Trophoblast cell (in vitro differentiated cells and primary cell): Measurements from ENCODE around the gene SLC25A38.

Experiments
- DNase-seq, 2 donors: peaks; one replicate each; pipeline ENCODE4 v3.0.0-alpha.2; 2016
- H2AFZ ChIP-seq: 2 replicates; pipeline ENCODE4 v1.6.1; 2013; ENCODE audit warnings: low read length, moderate library complexity, mild to moderate bottlenecking; ENCODE audit not compliant: insufficient read depth, poor library complexity
- H2AK5ac ChIP-seq: 2 replicates; pipeline ENCODE4 v1.6.1; 2013; ENCODE audit warnings: mild to moderate bottlenecking, low read length
- H2BK120ac ChIP-seq: 2 replicates; pipeline ENCODE4 v1.6.1; 2013; ENCODE audit warnings: low read length, mild to moderate bottlenecking, moderate library complexity; ENCODE audit not compliant: insufficient read depth, poor library complexity
- H2BK12ac ChIP-seq: 2 replicates; pipeline ENCODE4 v1.6.1; 2013; ENCODE audit warnings: mild to moderate bottlenecking, low read length, moderate library complexity
- H2BK5ac ChIP-seq: 2 replicates; pipeline ENCODE4 v1.6.1; 2013; ENCODE audit warnings: low read length, low read depth, moderate library complexity, mild to moderate bottlenecking; ENCODE audit not compliant: poor library complexity
- H3K14ac ChIP-seq: 2 replicates; pipeline ENCODE4 v1.6.1; 2013; ENCODE audit warnings: mild to moderate bottlenecking, low read length
- H3K18ac ChIP-seq: 2 replicates; pipeline ENCODE4 v1.6.1; 2013; ENCODE audit warnings: mild to moderate bottlenecking, low read length
- H3K23ac ChIP-seq: 2 replicates; pipeline ENCODE4 v1.6.1; 2013; ENCODE audit warnings: low read length
- H3K27ac ChIP-seq: 2 replicates; pipeline ENCODE4 v1.5.1; 2013; ENCODE audit warnings: low read depth, mild to moderate bottlenecking, inconsistent platforms, low read length, moderate library complexity
- H3K27me3 ChIP-seq: 2 replicates; pipeline ENCODE4 v1.6.1; 2013; ENCODE audit warnings: inconsistent platforms, mild to moderate bottlenecking, low read length, moderate library complexity; ENCODE audit not compliant: insufficient read depth
- H3K36me3 ChIP-seq, 2 experiments: 1 replicate in 1 of 2; 2 replicates in 1 of 2; pipeline ENCODE4 v1.6.1; 2013; ENCODE audit warnings: low read length in 2 of 2, mild to moderate bottlenecking in 2 of 2, moderate library complexity in 1 of 2; ENCODE audit not compliant: insufficient read depth in 2 of 2, control insufficient read depth in 1 of 2
- H3K4ac ChIP-seq: 2 replicates; pipeline ENCODE4 v1.6.1; 2013; ENCODE audit warnings: low read depth, mild to moderate bottlenecking, low read length, moderate library complexity
- H3K4me1 ChIP-seq, 2 experiments: 1 replicate in 1 of 2; 2 replicates in 1 of 2; pipeline ENCODE4 v1.6.1; 2013; ENCODE audit warnings: low read length in 2 of 2, mild to moderate bottlenecking in 2 of 2, moderate library complexity in 1 of 2; ENCODE audit not compliant: insufficient read depth in 2 of 2, control insufficient read depth in 1 of 2
- H3K4me2 ChIP-seq: 2 replicates; pipeline ENCODE4 v1.6.1; 2013; ENCODE audit warnings: inconsistent platforms, mild to moderate bottlenecking, low read length, moderate library complexity
- H3K4me3 ChIP-seq: 2 replicates; pipeline ENCODE4 v1.5.1; 2013; ENCODE audit warnings: mild to moderate bottlenecking, low read depth, low read length, inconsistent platforms
- H3K79me1 ChIP-seq: one replicate; pipeline ENCODE4 v1.6.1; 2013; ENCODE audit warnings: low read length
- H3K79me2 ChIP-seq: 2 replicates; pipeline ENCODE4 v1.6.1; 2013; ENCODE audit warnings: low read length, mild to moderate bottlenecking; ENCODE audit not compliant: control insufficient read depth, insufficient read depth, poor library complexity
- H3K9ac ChIP-seq: 2 replicates; pipeline ENCODE4 v1.6.1; 2013; ENCODE audit warnings: mild to moderate bottlenecking, low read length
- H3K9me3 ChIP-seq: 2 replicates; pipeline ENCODE4 v1.6.1; 2013; ENCODE audit warnings: low read depth, mild to moderate bottlenecking, control low read depth, inconsistent platforms, low read length; ENCODE audit not compliant: insufficient read depth
- H4K12ac ChIP-seq: 2 replicates; pipeline ENCODE4 v1.6.1; 2013; ENCODE audit warnings: low read depth, mild to moderate bottlenecking, low read length, moderate library complexity
- H4K8ac ChIP-seq: 2 replicates; pipeline ENCODE4 v1.6.1; 2013; ENCODE audit warnings: low read depth, mild to moderate bottlenecking, low read length, moderate library complexity
- H4K91ac ChIP-seq: one replicate; pipeline ENCODE4 v1.6.1; 2013; ENCODE audit warnings: low read depth, mild to moderate bottlenecking, low read length, moderate library complexity
- WGBS: extraction: QIAGEN DNeasy Blood & Tissue Kit; methylation state at CpG from one replicate; pipeline ENCODE4 v1.1.7; 2013; ENCODE audit warnings: missing lambda C conversion rate; ENCODE audit not compliant: insufficient read length, insufficient coverage; ENCODE audit errors: extremely low coverage; 5-methylcytosine and 5-hydroxymethylcytosine counted together

SLC25A38 gene

DNA sequence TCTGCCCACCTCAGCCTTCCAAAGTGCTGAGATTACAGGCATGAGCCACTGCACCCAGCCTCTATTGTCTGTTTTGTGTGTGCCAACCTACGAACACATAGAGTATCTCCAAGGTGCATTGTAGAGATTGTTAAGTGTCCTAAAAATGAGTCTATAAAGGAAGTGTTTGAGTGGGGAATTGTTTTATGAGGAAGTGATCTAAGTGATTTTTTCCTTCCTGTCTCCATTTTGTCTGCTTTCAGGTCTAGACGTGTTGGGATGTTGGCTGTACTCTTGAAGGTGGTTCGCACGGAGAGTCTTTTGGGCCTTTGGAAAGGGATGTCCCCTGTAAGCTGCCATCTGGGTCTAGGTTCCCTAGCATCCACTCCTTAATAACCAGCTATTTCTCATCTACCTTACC lies 7.0 kb downstream of the SLC25A38 start:
- H2BK12ac ChIP-seq = no peak overlapping the region
- H3K79me2 ChIP-seq = peaks cover 20% of the 10 kb centered on the region
- DNase-seq = no peak
- H2BK5ac ChIP-seq = no peak overlapping the region
- H3K27ac ChIP-seq = no peak overlapping the region
- H3K14ac ChIP-seq = no peak overlapping the region
- peaks cover 12 to 30% of the 10 kb centered on the region in 2 experiments for H3K36me3 ChIP-seq
- H3K4me2 ChIP-seq = no peak overlapping the region
- H3K4ac ChIP-seq = no peak overlapping the region
- H3K4me3 ChIP-seq = no peak overlapping the region
- H4K12ac ChIP-seq = no peak overlapping the region
- no peaks in the 10 kb centered on the region for H3K79me1 ChIP-seq
- no peak overlapping the region for H2AK5ac ChIP-seq
- no peak overlapping the region for H3K23ac ChIP-seq
- H3K27me3 ChIP-seq = no peaks in the 10 kb centered on the region
- H4K91ac ChIP-seq = no peak overlapping the region
- H3K9ac ChIP-seq = no peak overlapping the region
- no CpG with 5 or more reads among the region's 4 CpGs for WGBS
- no peak overlapping the region for H3K18ac ChIP-seq
- H3K4me1 ChIP-seq = peaks cover 0 to 5% of the 10 kb centered on the region in 2 experiments
- no peak overlapping the region for H4K8ac ChIP-seq
- no peak overlapping the region for H2BK120ac ChIP-seq
- no peaks in the 10 kb centered on the region for H3K9me3 ChIP-seq
- no peak overlapping the region for H2AFZ ChIP-seq

DNA sequence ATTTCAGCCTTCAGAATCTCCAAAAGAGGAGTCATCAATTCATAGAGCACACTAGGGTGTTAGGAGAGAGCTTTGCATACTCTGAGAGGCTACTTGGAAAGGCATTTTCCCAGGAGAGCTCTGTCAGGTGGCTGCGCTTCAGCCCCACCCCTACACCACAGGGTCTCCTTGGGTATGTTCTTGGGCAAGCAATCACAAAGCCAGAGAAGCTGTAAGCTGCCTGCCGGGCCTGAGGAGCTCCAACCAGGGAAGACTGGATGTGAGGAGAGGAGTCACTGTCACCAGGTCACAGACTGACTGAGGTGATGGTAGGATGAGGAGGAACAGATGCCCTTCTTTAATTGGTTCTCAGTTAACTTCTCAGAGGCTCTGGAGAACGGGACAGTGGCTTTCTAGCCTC lies 13.5 kb downstream of the SLC25A38 start:
- no peak overlapping the region for H4K12ac ChIP-seq
- no peak overlapping the region for H3K4ac ChIP-seq
- no peak overlapping the region for H3K14ac ChIP-seq
- H2BK120ac ChIP-seq = no peak overlapping the region
- H3K4me2 ChIP-seq = no peak overlapping the region
- no peak overlapping the region for H2AK5ac ChIP-seq
- no peak overlapping the region for H3K9ac ChIP-seq
- no peak overlapping the region for H2AFZ ChIP-seq
- WGBS = no CpG with 5 or more reads among the region's 3 CpGs
- H2BK12ac ChIP-seq = no peak overlapping the region
- no peaks in the 10 kb centered on the region for H3K79me2 ChIP-seq
- no peaks in the 10 kb centered on the region for H3K9me3 ChIP-seq
- no peaks in the 10 kb centered on the region for H3K79me1 ChIP-seq
- no peak overlapping the region for H3K18ac ChIP-seq
- no peak overlapping the region for H3K23ac ChIP-seq
- H4K91ac ChIP-seq = no peak overlapping the region
- no peaks in the 10 kb centered on the region for H3K4me1 ChIP-seq
- H4K8ac ChIP-seq = no peak overlapping the region
- H3K27ac ChIP-seq = no peak overlapping the region
- no peak overlapping the region for H2BK5ac ChIP-seq
- H3K36me3 ChIP-seq = peaks cover 19 to 33% of the 10 kb centered on the region in 2 experiments
- H3K4me3 ChIP-seq = no peak overlapping the region
- no peak for DNase-seq
- no peaks in the 10 kb centered on the region for H3K27me3 ChIP-seq

DNA sequence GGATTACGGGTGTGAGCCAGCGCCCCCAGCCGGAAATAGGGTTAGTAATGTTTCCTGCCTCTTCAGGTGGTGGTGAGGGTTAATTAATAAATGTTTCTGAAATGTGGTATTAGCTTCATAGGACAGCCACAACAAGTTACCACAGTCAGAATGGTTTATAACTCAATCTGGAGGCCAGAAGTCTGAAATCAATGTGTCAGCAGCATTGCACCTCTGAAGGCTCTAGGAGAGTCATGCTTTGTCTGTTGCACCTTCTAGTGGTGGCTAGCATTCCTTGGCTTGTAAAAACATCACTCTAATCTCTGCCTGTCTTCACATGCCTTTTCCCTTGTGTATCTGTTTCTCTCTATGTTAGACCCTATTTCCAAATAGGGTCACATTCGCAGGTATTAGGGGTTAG lies 15.5 kb downstream of the SLC25A38 start:
- no peak overlapping the region for H3K14ac ChIP-seq
- H2AFZ ChIP-seq = no peak overlapping the region
- H3K27ac ChIP-seq = no peak overlapping the region
- H3K23ac ChIP-seq = no peak overlapping the region
- WGBS = no CpG with 5 or more reads among the region's 4 CpGs
- no peak overlapping the region for H3K9ac ChIP-seq
- no peak overlapping the region for H3K4ac ChIP-seq
- H3K36me3 ChIP-seq = peaks cover 14 to 19% of the 10 kb centered on the region in 2 experiments
- H3K27me3 ChIP-seq = no peaks in the 10 kb centered on the region
- H4K12ac ChIP-seq = no peak overlapping the region
- no peak overlapping the region for H3K4me2 ChIP-seq
- H4K8ac ChIP-seq = no peak overlapping the region
- H2BK5ac ChIP-seq = no peak overlapping the region
- H3K9me3 ChIP-seq = no peaks in the 10 kb centered on the region
- no peak overlapping the region for H4K91ac ChIP-seq
- no peak overlapping the region for H2AK5ac ChIP-seq
- no peak overlapping the region for H3K4me3 ChIP-seq
- H3K4me1 ChIP-seq = no peaks in the 10 kb centered on the region
- H3K18ac ChIP-seq = no peak overlapping the region
- no peaks in the 10 kb centered on the region for H3K79me2 ChIP-seq
- no peaks in the 10 kb centered on the region for H3K79me1 ChIP-seq
- H2BK120ac ChIP-seq = no peak overlapping the region
- no peak for DNase-seq
- H2BK12ac ChIP-seq = no peak overlapping the region

DNA sequence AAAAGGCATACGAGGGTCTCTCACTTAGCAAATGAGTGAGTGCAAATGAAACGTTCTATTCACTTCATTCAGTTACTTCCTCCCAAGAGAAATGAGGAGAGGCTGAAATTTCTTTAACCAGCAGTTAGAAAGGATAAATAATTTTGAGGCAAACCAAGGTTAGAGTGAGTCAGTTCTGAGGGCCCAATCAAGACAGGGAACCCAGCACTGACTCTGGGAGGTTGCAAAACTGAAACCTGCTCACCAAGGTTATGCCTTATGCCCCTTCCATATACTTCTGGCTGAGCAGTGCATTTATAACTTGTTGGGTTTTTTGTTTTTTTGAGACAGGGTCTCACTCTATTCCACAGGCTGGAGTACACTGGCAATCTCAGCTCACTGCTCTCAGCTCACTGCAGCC lies 18.8 kb downstream of the SLC25A38 start:
- Histone ChIP-seq H3K23ac (no peak overlapping the region), H2AFZ (no peak overlapping the region), H4K8ac (no peak overlapping the region), H3K79me1 (peaks cover 7% of the 10 kb centered on the region), H3K9ac (no peak overlapping the region), H2BK12ac (no peak overlapping the region), H4K12ac (no peak overlapping the region), H4K91ac (no peak overlapping the region), H2BK5ac (no peak overlapping the region), H2AK5ac (no peak overlapping the region), H3K4ac (no peak overlapping the region), H3K4me2 (no peak overlapping the region), H2BK120ac (no peak overlapping the region), H3K4me1 (peaks cover 2 to 3% of the 10 kb centered on the region in 2 experiments), H3K14ac (no peak overlapping the region), H3K79me2 (peaks cover 4% of the 10 kb centered on the region), H3K36me3 (peaks cover 5 to 8% of the 10 kb centered on the region in 2 experiments), H3K18ac (no peak overlapping the region), H3K4me3 (no peak overlapping the region), H3K27me3 (no peaks in the 10 kb centered on the region), H3K9me3 (no peaks in the 10 kb centered on the region), H3K27ac (no peak overlapping the region)
- DNase-seq = no peak
- WGBS = no CpG with 5 or more reads among the region's 2 CpGs
